ENCODE results near the gene THEMIS. TPM values are rescaled to one million over a fixed set of nuclear protein-coding genes. Genes with fewer than 3 reads are reported as not detected.
"Not testable (repeated sequence)": the region's sequence is repeated elsewhere in the genome, so short reads cannot be mapped to it uniquely, and the experiment has no call there.

THEMIS gene
- total RNA-seq, 4 donors from 2014 or later: 1.1 to 6.0 (median 3.9) TPM

- 67 to 85% methylated on average over 3 to 5 of the region's 5 CpGs for WGBS, 2 donors (ENCODE audit: low coverage in 1 of 2)
- no peaks in the 10 kb centered on the region for H3K36me3 ChIP-seq
- no peak overlapping the region for H3K27ac ChIP-seq
- intact Hi-C loops (cut with DNase I; ENCODE audit: low total_unique reads) (no loop called here), in situ Hi-C loops (cut with MboI; ENCODE audit: low pct_ligation_motif_present in 1 of 4, low pct_unique_long_range_greater_than_20kb in 1 of 4, low sequenced_read_pairs in 3 of 4) (no loop called here)
- DNase-seq: no peak
- no peaks in the 10 kb centered on the region for H3K27me3 ChIP-seq
- no peak overlapping the region for H3K4me3 ChIP-seq
- TF ChIP-seq POLR2AphosphoS5 (IDR thresholded peaks at IDR 0.05) (no peak), CTCF (IDR thresholded peaks at IDR 0.05) (no peak), POLR2A (IDR thresholded peaks at IDR 0.05) (no peak), EP300 (IDR thresholded peaks at IDR 0.05; ENCODE audit: low read depth) (no peak)
- no peaks in the 10 kb centered on the region for H3K4me1 ChIP-seq
- H3K9me3 ChIP-seq: peaks cover 0 to 11% of the 10 kb centered on the region in 2 donors
Observed at GRCh38 chr6:127932708-127933107, 31.9 kb upstream of the THEMIS start.

- in situ Hi-C loops (cut with MboI; ENCODE audit: low pct_ligation_motif_present in 1 of 4, low pct_unique_long_range_greater_than_20kb in 1 of 4, low sequenced_read_pairs in 3 of 4): not testable (repeated sequence)
Observed at GRCh38 chr6:127926441-127926840, 25.6 kb upstream of the THEMIS start.

GRCh38 chr6:127924440-127924839 is 23.6 kb upstream of the THEMIS start:
- peaks cover 0 to 5% of the 10 kb centered on the region in 2 donors for H3K9me3 ChIP-seq
- WGBS, 2 donors (ENCODE audit: low coverage in 1 of 2): 83 to 90% methylated on average over 2 of the region's 2 CpGs
- H3K27ac ChIP-seq: no peak overlapping the region
- intact Hi-C loops (cut with DNase I; ENCODE audit: low total_unique reads) (no loop called here), in situ Hi-C loops (cut with MboI; ENCODE audit: low pct_ligation_motif_present in 1 of 4, low pct_unique_long_range_greater_than_20kb in 1 of 4, low sequenced_read_pairs in 3 of 4) (no loop called here)
- H3K4me3 ChIP-seq: no peak overlapping the region
- H3K27me3 ChIP-seq: no peaks in the 10 kb centered on the region
- no peak for DNase-seq
- TF ChIP-seq POLR2A (IDR thresholded peaks at IDR 0.05) (no peak), POLR2AphosphoS5 (IDR thresholded peaks at IDR 0.05) (no peak), CTCF (IDR thresholded peaks at IDR 0.05) (no peak), EP300 (IDR thresholded peaks at IDR 0.05; ENCODE audit: low read depth) (no peak)
- no peaks in the 10 kb centered on the region for H3K36me3 ChIP-seq
- no peaks in the 10 kb centered on the region for H3K4me1 ChIP-seq

More at GRCh38 chr6:127926441-127926840, 25.6 kb upstream of the THEMIS start:
- H3K36me3 ChIP-seq; H3K27me3 ChIP-seq; intact Hi-C loops (cut with DNase I; ENCODE audit: low total_unique reads); H3K27ac ChIP-seq; H3K4me1 ChIP-seq; H3K4me3 ChIP-seq; H3K9me3 ChIP-seq; DNase-seq: not testable (repeated sequence)
- WGBS, 2 donors (ENCODE audit: low coverage in 1 of 2): 88% methylated on average over 9 of the region's 10 CpGs; no CpG with 5 or more reads in 1 of the 2 donors

- in situ Hi-C loops (cut with MboI; ENCODE audit: low pct_ligation_motif_present in 1 of 4, low pct_unique_long_range_greater_than_20kb in 1 of 4, low sequenced_read_pairs in 3 of 4): no loop called here
- no peak overlapping the region for H3K27ac ChIP-seq
Observed at GRCh38 chr6:127924031-127924430, 23.2 kb upstream of the THEMIS start.

More at GRCh38 chr6:127924031-127924430, 23.2 kb upstream of the THEMIS start:
- no peaks in the 10 kb centered on the region for H3K36me3 ChIP-seq
- H3K4me1 ChIP-seq: no peaks in the 10 kb centered on the region
- TF ChIP-seq EP300 (IDR thresholded peaks at IDR 0.05; ENCODE audit: low read depth) (no peak), POLR2AphosphoS5 (IDR thresholded peaks at IDR 0.05) (no peak), POLR2A (IDR thresholded peaks at IDR 0.05) (no peak), CTCF (IDR thresholded peaks at IDR 0.05) (no peak)
- no peak overlapping the region for H3K4me3 ChIP-seq
- no peak for DNase-seq
- H3K9me3 ChIP-seq: peaks cover 0 to 5% of the 10 kb centered on the region in 2 donors
- no peaks in the 10 kb centered on the region for H3K27me3 ChIP-seq
- intact Hi-C loops (cut with DNase I; ENCODE audit: low total_unique reads): no loop called here
